ENCODE measurements around the gene TRAPPC14. TPM values are rescaled to one million over a fixed set of nuclear protein-coding genes. Genes with fewer than 3 reads are reported as not detected.
A peak's percentile ranks its signal among the peaks of the same experiment; 100 is the strongest.

TRAPPC14 gene
- total and polyA plus RNA-seq, 9 of the 15 experiments (the other 6 are each of a cell fraction or from before 2014, with no cell fraction given) = 0.42 to 45.9 (median 18.2) TPM

DNA sequence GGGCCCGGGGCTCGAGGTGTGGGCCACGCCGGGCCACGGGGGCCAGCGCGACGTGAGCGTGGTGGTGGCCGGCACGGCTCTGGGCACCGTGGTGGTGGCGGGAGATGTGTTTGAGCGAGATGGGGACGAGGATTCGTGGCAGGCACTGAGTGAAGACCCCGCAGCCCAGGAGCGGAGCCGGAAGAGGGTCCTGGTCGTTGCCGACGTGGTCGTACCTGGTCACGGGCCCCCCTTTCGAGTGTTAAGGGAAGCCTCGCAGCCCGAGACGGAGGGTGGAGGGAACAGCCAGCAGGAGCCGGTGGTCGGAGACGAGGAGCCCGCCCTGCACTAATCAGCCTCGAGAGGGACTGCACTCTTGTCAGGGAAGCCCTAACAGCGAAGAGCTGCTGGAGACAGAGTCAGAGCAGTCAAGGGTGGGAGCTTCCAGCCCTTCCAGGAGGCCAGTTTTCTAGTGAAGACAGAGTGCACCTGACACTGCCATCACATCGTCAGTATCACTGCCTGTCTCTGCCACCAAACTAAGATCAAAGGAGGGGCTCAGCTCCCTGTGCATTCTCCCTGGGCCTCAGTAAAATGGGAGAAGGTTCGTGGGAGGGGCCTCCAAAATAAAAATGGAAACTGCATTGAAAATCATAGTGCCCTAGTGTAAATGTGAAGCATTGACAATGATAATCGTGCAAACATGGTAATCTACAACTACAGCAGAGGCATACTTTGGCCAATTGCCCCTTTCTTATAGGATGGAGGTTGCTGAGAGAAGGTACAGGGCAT, 30.5 kb downstream of the TRAPPC14 start (continued):
- TF ChIP-seq, protein P1, sequence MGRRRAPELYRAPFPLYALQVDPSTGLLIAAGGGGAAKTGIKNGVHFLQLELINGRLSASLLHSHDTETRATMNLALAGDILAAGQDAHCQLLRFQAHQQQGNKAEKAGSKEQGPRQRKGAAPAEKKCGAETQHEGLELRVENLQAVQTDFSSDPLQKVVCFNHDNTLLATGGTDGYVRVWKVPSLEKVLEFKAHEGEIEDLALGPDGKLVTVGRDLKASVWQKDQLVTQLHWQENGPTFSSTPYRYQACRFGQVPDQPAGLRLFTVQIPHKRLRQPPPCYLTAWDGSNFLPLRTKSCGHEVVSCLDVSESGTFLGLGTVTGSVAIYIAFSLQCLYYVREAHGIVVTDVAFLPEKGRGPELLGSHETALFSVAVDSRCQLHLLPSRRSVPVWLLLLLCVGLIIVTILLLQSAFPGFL (CRISPR knock-in tag; IDR thresholded peaks at IDR 0.05) = 0 out of 2 replicates have a peak, but pooled peaks have one; percentile 52
- TF ChIP-seq SMARCA4 (IDR thresholded peaks at IDR 0.05) (no peak), TCF7 (IDR thresholded peaks at IDR 0.05; ENCODE audit: borderline replicate concordance) (no peak), HMGN3 (IDR thresholded peaks at IDR 0.05; ENCODE audit: borderline replicate concordance, extremely low read depth, insufficient read length, low read depth, low read length) (peak; percentile 12), ZFP1 (CRISPR knock-in tag; IDR thresholded peaks at IDR 0.05) (no peak), ZC3H4 (CRISPR knock-in tag; IDR thresholded peaks at IDR 0.05; ENCODE audit: borderline replicate concordance) (0 out of 2 replicates have a peak, but pooled peaks have one; percentile 72), CBFB (CRISPR knock-in tag; IDR thresholded peaks at IDR 0.05) (0 out of 2 replicates have a peak, but pooled peaks have one; percentile 43), RBM17 (IDR thresholded peaks at IDR 0.05; ENCODE audit: borderline replicate concordance, low read depth, low read length) (no peak), SP1 (CRISPR knock-in tag; IDR thresholded peaks at IDR 0.05) (peak; percentile 23; the same call in 1 of the 2 replicates), SRSF7 (optimal IDR thresholded peaks at IDR 0.05; ENCODE audit: low read depth, low read length) (peak; percentile 19)
- TF ChIP-seq, protein P2, sequence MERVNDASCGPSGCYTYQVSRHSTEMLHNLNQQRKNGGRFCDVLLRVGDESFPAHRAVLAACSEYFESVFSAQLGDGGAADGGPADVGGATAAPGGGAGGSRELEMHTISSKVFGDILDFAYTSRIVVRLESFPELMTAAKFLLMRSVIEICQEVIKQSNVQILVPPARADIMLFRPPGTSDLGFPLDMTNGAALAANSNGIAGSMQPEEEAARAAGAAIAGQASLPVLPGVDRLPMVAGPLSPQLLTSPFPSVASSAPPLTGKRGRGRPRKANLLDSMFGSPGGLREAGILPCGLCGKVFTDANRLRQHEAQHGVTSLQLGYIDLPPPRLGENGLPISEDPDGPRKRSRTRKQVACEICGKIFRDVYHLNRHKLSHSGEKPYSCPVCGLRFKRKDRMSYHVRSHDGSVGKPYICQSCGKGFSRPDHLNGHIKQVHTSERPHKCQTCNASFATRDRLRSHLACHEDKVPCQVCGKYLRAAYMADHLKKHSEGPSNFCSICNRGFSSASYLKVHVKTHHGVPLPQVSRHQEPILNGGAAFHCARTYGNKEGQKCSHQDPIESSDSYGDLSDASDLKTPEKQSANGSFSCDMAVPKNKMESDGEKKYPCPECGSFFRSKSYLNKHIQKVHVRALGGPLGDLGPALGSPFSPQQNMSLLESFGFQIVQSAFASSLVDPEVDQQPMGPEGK (CRISPR knock-in tag; IDR thresholded peaks at IDR 0.05; ENCODE audit: borderline replicate concordance) = no peak
